CD14-positive monocyte (primary cell): ENCODE measurements around the gene ZRSR2. TPM values are rescaled to one million over a fixed set of nuclear protein-coding genes. Genes with fewer than 3 reads are reported as not detected.
A peak's percentile ranks its signal among the peaks of the same experiment; 100 is the strongest.

ENCODE experiments used
- DNase-seq, 3 donors: peaks; one replicate each; pipeline ENCODE4 v3.0.0-alpha.2; 2011 to 2022
- H2AFZ ChIP-seq: 2 replicates; pipeline ENCODE4 v1.6.0; 2012; ENCODE audit warnings: mild to moderate bottlenecking, low read depth, low read length, inconsistent platforms; ENCODE audit not compliant: insufficient read depth, poor library complexity, severe bottlenecking
- H3K27ac ChIP-seq, 2 donors: 1 replicate in 1 of 2; 2 replicates in 1 of 2; pipeline ENCODE4 v1.5.1; 2012 to 2013; ENCODE audit warnings: low read length in 2 of 2, control low read depth in 1 of 2, inconsistent platforms in 1 of 2, low read depth in 1 of 2, mild to moderate bottlenecking in 1 of 2
- H3K27me3 ChIP-seq, 2 donors: one replicate each; pipeline versions ENCODE4 v1.6.0 to v1.6.1; 2011 to 2013; ENCODE audit warnings: low read length in 2 of 2; ENCODE audit not compliant: control insufficient read depth in 2 of 2, insufficient read depth in 2 of 2
- H3K36me3 ChIP-seq, 2 donors: replicated peaks in 1 of 2; 1 replicate in 1 of 2; 2 replicates in 1 of 2; pipeline versions ENCODE4 v1.5.1 to v1.6.1; 2012 to 2013; ENCODE audit warnings: low read length in 2 of 2, control low read depth in 1 of 2, inconsistent platforms in 1 of 2, mild to moderate bottlenecking in 1 of 2; ENCODE audit not compliant: insufficient read depth in 2 of 2, control insufficient read depth in 1 of 2
- H3K4me1 ChIP-seq, 2 donors: 1 replicate in 1 of 2; 2 replicates in 1 of 2; pipeline versions ENCODE4 v1.5.1 to v1.6.1; 2012 to 2013; ENCODE audit warnings: low read length in 2 of 2, control low read depth in 1 of 2, inconsistent platforms in 1 of 2, mild to moderate bottlenecking in 1 of 2, moderate library complexity in 1 of 2; ENCODE audit not compliant: insufficient read depth in 2 of 2, control insufficient read depth in 1 of 2
- H3K4me2 ChIP-seq: replicated peaks from 2 replicates; pipeline ENCODE3; 2012; ENCODE audit warnings: low read length, moderate library complexity, mild to moderate bottlenecking; ENCODE audit not compliant: poor library complexity, severe bottlenecking; ENCODE audit errors: extremely low read depth
- H3K4me3 ChIP-seq, 3 experiments: fragments of 200-600 bp in 1 of 3; sonication (generic) in 1 of 3; replicated peaks in 1 of 3; 1 replicate in 2 of 3; 2 replicates in 1 of 3; pipeline ENCODE4 v1.5.1; 2011 to 2013; ENCODE audit warnings: low read length in 3 of 3, mild to moderate bottlenecking in 3 of 3, control low read depth in 2 of 3, low read depth in 2 of 3, inconsistent platforms in 1 of 3, moderate library complexity in 1 of 3
- H3K79me2 ChIP-seq: 2 replicates; pipeline ENCODE4 v1.6.0; 2012; ENCODE audit warnings: mild to moderate bottlenecking, control low read depth, inconsistent platforms, low read length, moderate library complexity; ENCODE audit not compliant: insufficient read depth
- H3K9ac ChIP-seq: 2 replicates; pipeline ENCODE4 v1.6.0; 2017; ENCODE audit warnings: low read length, mild to moderate bottlenecking; ENCODE audit not compliant: insufficient read depth, poor library complexity, severe bottlenecking
- H3K9me3 ChIP-seq, 2 donors: replicated peaks in 1 of 2; 1 replicate in 1 of 2; 2 replicates in 1 of 2; pipeline versions ENCODE4 v1.5.1 to v1.6.1; 2012 to 2013; ENCODE audit warnings: low read length in 2 of 2, control low read depth in 1 of 2; ENCODE audit not compliant: control insufficient read depth in 1 of 2, insufficient read depth in 1 of 2
- H4K20me1 ChIP-seq: 2 replicates; pipeline ENCODE4 v1.6.0; 2012; ENCODE audit warnings: mild to moderate bottlenecking, low read length, control low read depth, moderate library complexity; ENCODE audit not compliant: insufficient read depth
- H3K27ac Mint-ChIP-seq, 7 donors: one replicate each; pipeline ENCODE4 v1.8.0; 2020; ENCODE audit warnings: mild to moderate bottlenecking in 7 of 7, mixed read lengths in 7 of 7, moderate library complexity in 6 of 7, inconsistent platforms in 2 of 7
- H3K27me3 Mint-ChIP-seq, 3 donors: one replicate each; pipeline ENCODE4 v1.8.0; 2021 to 2022; ENCODE audit warnings: low read depth in 3 of 3, mild to moderate bottlenecking in 3 of 3, mixed read lengths in 3 of 3, moderate library complexity in 3 of 3, inconsistent platforms in 1 of 3
- H3K36me3 Mint-ChIP-seq, 2 donors: one replicate each; pipeline ENCODE4 v1.8.0; 2020; ENCODE audit warnings: mixed read lengths in 2 of 2, inconsistent platforms in 1 of 2, mild to moderate bottlenecking in 1 of 2
- H3K4me1 Mint-ChIP-seq: one replicate; pipeline ENCODE4 v1.8.0; 2020; ENCODE audit warnings: mild to moderate bottlenecking, mixed read lengths
- H3K4me3 Mint-ChIP-seq, 2 donors: one replicate each; pipeline ENCODE4 v1.8.0; 2020; ENCODE audit warnings: mild to moderate bottlenecking in 2 of 2, mixed read lengths in 2 of 2, moderate library complexity in 1 of 2
- H3K9me3 Mint-ChIP-seq, 7 donors: one replicate each; pipeline ENCODE4 v1.8.0; 2020 to 2022; ENCODE audit warnings: mixed read lengths in 7 of 7, mild to moderate bottlenecking in 6 of 7, moderate library complexity in 6 of 7, inconsistent platforms in 2 of 7
- WGBS: methylation state at CpG from one replicate; pipeline ENCODE4 v1.1.5; 2013; ENCODE audit warnings: missing lambda C conversion rate; ENCODE audit not compliant: insufficient coverage; 5-methylcytosine and 5-hydroxymethylcytosine counted together
- intact Hi-C, 2 donors: fragments of 100-400 bp; cut with micrococcal nuclease; formaldehyde crosslinking; loops; one replicate each; pipeline versions ENCODE4 v1.15.0 to v1.15.1; 2023
- polyA plus RNA-seq, 3 donors: library from polyadenylated mRNA; depleted of rRNA in 1 of 3; unstranded in 2 of 3; stranded (reverse) in 1 of 3; fragments of 300-500 nt in 2 of 3; fragments of >200 nt in 1 of 3; fragmentation: Illumina TruSeq in 2 of 3; gene quantifications; 1 replicate in 2 of 3; 2 replicates in 1 of 3; pipeline ENCODE4 v1.2.3, GENCODE V29; 2012 to 2021
- TF ChIP-seq, protein P1 (sequence below): fragments of 200-600 bp; IDR thresholded peaks from one replicate; pipeline ENCODE4 v1.8.0; 2022; ENCODE audit warnings: antibody characterized with exemption, mild to moderate bottlenecking

The ZRSR2 gene
- polyA plus RNA-seq, 3 donors, result 9.3 to 32.1 (median 11.2) TPM

DNA sequence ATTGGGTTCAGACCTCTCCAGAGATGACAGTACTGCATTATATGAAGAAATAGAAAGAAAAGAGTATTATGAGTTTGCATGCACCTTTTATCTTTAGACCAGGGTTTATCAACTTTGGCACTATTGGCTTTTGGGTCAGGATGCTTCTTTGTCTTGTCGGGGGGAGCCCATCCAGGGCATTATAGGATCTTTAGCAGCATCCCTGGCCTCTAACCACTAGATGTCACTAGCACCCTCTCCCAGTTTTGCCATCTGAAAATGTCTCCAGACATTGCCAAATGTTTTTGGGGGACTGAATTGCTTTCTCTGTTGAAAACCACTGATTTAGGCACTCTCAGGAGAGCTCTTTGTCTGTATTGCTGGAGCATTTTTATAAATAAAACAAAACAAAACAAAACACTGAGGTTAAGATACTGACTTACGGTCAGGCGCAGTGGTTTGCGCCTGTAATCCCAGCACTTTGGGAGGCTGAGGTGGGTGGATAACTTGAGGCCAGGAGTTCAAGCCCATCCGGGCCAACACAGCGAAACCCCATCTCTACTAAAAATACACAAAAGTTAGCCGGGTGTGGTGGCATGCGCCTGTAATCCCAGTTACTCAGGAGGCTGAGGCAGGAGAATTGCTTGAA is 28.6 kb upstream of the ZRSR2 start:
- Histone ChIP-seq H2AFZ (no peak overlapping the region), H3K27ac (no peak overlapping the region), H3K27me3 (peaks cover 0 to 2% of the 10 kb centered on the region in 2 donors), H3K4me2 (no peak overlapping the region), H3K9ac (no peak overlapping the region), H3K4me3 (no peak overlapping the region), H3K9me3 (no peaks in the 10 kb centered on the region), H3K79me2 (peaks cover 11% of the 10 kb centered on the region), H3K4me1 (peaks cover 2 to 7% of the 10 kb centered on the region in 2 donors), H4K20me1 (peaks cover 1% of the 10 kb centered on the region), H3K36me3 (peaks cover 2 to 26% of the 10 kb centered on the region in 2 donors)
- TF ChIP-seq, protein P1, sequence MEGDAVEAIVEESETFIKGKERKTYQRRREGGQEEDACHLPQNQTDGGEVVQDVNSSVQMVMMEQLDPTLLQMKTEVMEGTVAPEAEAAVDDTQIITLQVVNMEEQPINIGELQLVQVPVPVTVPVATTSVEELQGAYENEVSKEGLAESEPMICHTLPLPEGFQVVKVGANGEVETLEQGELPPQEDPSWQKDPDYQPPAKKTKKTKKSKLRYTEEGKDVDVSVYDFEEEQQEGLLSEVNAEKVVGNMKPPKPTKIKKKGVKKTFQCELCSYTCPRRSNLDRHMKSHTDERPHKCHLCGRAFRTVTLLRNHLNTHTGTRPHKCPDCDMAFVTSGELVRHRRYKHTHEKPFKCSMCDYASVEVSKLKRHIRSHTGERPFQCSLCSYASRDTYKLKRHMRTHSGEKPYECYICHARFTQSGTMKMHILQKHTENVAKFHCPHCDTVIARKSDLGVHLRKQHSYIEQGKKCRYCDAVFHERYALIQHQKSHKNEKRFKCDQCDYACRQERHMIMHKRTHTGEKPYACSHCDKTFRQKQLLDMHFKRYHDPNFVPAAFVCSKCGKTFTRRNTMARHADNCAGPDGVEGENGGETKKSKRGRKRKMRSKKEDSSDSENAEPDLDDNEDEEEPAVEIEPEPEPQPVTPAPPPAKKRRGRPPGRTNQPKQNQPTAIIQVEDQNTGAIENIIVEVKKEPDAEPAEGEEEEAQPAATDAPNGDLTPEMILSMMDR, result peak; percentile 58
- Mint-ChIP-seq H3K9me3 (peaks cover 0 to 3% (median 0%) of the 10 kb centered on the region in 7 donors), H3K36me3 (peaks cover 16 to 55% of the 10 kb centered on the region in 2 donors), H3K27ac (peak overlapping the region in 3 of 7 donors; percentile 11 to 37 (median 18)), H3K4me1 (peaks cover 5% of the 10 kb centered on the region), H3K27me3 (peaks cover 0 to 8% (median 0%) of the 10 kb centered on the region in 3 donors), H3K4me3 (no peak overlapping the region)
- peak in 2 of 3 donors; percentile 32 to 55 for DNase-seq
- WGBS, result no CpG with 5 or more reads among the region's 8 CpGs
- intact Hi-C loops, result no loop called here

DNA sequence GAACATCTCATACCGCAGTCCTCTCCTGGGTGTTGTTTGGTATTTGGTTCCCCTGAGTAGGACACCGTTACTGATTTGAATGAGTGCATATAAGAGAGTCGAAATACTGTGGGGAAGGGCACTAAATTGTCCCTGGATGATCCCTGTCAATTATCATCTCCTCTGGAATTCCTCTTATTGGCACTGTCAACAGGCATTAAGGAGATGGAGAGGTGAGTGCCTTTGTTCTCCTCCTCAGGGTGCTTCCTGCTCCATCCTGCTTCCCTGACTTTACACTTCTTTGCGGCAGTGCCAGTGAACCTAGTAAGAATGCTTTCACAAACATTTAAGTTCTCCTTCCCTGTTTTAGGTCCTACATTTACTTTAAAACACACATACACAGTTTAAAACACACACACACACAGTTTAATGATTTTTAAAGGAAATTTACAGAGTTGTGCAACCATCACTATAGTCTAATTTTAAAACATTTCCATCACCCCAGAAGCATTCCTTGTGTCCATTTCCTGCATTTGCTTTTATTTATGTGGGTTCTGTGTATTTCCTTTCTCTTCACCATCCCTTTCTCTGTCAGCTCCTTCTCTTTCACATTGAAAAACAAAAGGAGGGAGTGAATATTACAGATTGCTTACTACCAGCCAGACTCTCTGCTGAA is 20.9 kb upstream of the ZRSR2 start:
- H3K4me3 Mint-ChIP-seq, result no peak overlapping the region
- Histone ChIP-seq H3K4me1 (no peaks in the 10 kb centered on the region), H3K79me2 (no peaks in the 10 kb centered on the region), H2AFZ (no peak overlapping the region), H3K36me3 (peaks cover 18 to 59% of the 10 kb centered on the region in 2 donors), H4K20me1 (peaks cover 4% of the 10 kb centered on the region), H3K27me3 (peaks cover 0 to 2% of the 10 kb centered on the region in 2 donors), H3K9ac (no peak overlapping the region), H3K4me3 (no peak overlapping the region), H3K9me3 (no peaks in the 10 kb centered on the region), H3K4me2 (no peak overlapping the region), H3K27ac (no peak overlapping the region)
- H3K9me3 Mint-ChIP-seq, result peaks cover 0 to 3% (median 0%) of the 10 kb centered on the region in 7 donors
- no peaks in the 10 kb centered on the region for H3K4me1 Mint-ChIP-seq
- TF ChIP-seq, protein P1, result no peak
- DNase-seq, result no peak
- WGBS, result no CpG with 5 or more reads among the region's 4 CpGs
- H3K36me3 Mint-ChIP-seq, result peaks cover 31 to 81% of the 10 kb centered on the region in 2 donors
- H3K27ac Mint-ChIP-seq, result peak overlapping the region in 3 of 7 donors; percentile 26 to 69 (median 46)
- intact Hi-C loops, result no loop called here
- H3K27me3 Mint-ChIP-seq, result peaks cover 0 to 2% (median 0%) of the 10 kb centered on the region in 3 donors
